Measurements from ENCODE around the gene NDUFS7. TPM values are rescaled to one million over a fixed set of nuclear protein-coding genes. Genes with fewer than 3 reads are reported as not detected.

Gene NDUFS7
- total and polyA plus RNA-seq, 10 of the 15 experiments (the other 5 are each of a cell fraction or from before 2014, with no cell fraction given), result 5.1 to 282 (median 92.9) TPM

- Histone ChIP-seq H3K36me3 (ENCODE audit: control insufficient read depth in 2 of 2, insufficient read depth in 2 of 2, low read length in 1 of 2) (peaks cover 0 to 4% of the 10 kb centered on the region in 2 experiments; a peak in 2 of 4 replicates), H3K9me3 (replicated peaks; ENCODE audit: control insufficient read depth, insufficient read depth, low read length) (no peaks in the 10 kb centered on the region), H3K9ac (ENCODE audit: control insufficient read depth, insufficient read depth, low read length) (no peak overlapping the region), H3K79me2 (ENCODE audit: control insufficient read depth, insufficient read depth, low read length) (no peaks in the 10 kb centered on the region), H2AFZ (ENCODE audit: control insufficient read depth, low read depth, low read length) (no peak overlapping the region), H3K4me3 (no peak overlapping the region), H3K4me1 (ENCODE audit: control insufficient read depth, insufficient read depth, low read length) (no peaks in the 10 kb centered on the region), H3K27me3 (replicated peaks in 1 of 2; ENCODE audit: control insufficient read depth in 2 of 2, insufficient read depth in 2 of 2, low read length in 1 of 2) (no peaks in the 10 kb centered on the region), H3K4me2 (ENCODE audit: control insufficient read depth, insufficient read depth) (no peak overlapping the region), H4K20me1 (ENCODE audit: control insufficient read depth, insufficient read depth) (no peaks in the 10 kb centered on the region), H3K27ac (ENCODE audit: control insufficient read depth, insufficient read depth) (no peak overlapping the region)
- WGBS (ENCODE audit: insufficient coverage, insufficient replicate concordance, low lambda C conversion rate, missing lambda C conversion rate), result 96% methylated on average over 42 of the region's 43 CpGs
- RAD21 ChIA-PET (ENCODE audit: unreplicated experiment), result no interaction called here
- SMC1A ChIA-PET (ENCODE audit: uncharacterized antibody, unreplicated experiment), result no interaction called here
- no peak for DNase-seq (ENCODE audit: low read depth, low spot score)
- POLR2A ChIA-PET, result no interaction called here
- intact Hi-C loops (cut with micrococcal nuclease; ENCODE audit: unreplicated experiment), result no loop called here
- no peak for ATAC-seq
- in situ Hi-C loops (cut with MboI), result no loop called here
- CTCF ChIA-PET, result no interaction called here
- BruUV-seq (replicated peaks), result no TSS peak
- no peak for FAIRE-seq
- TF ChIP-seq ATF2 (IDR thresholded peaks at IDR 0.05; ENCODE audit: low read length) (no peak), HDAC2 (IDR thresholded peaks at IDR 0.05) (no peak), CEBPZ (IDR thresholded peaks at IDR 0.05; ENCODE audit: low read depth, low read length) (no peak), MYC (IDR thresholded peaks at IDR 0.05; ENCODE audit: insufficient read depth, insufficient read length, insufficient replicate concordance, low read length, severe bottlenecking) (no peak), RCOR1 (conservative IDR thresholded peaks at IDR 0.05; ENCODE audit: low read depth, low read length) (no peak), LARP7 (IDR thresholded peaks at IDR 0.05) (no peak), POLR2AphosphoS2 (IDR thresholded peaks at IDR 0.05; ENCODE audit: low read depth, low read length) (no peak), TAF1 (IDR thresholded peaks at IDR 0.05; ENCODE audit: borderline replicate concordance, low read depth, low read length) (no peak), ATF3 (IDR thresholded peaks at IDR 0.05; ENCODE audit: borderline replicate concordance, extremely low read depth, low read depth, low read length) (no peak), SMARCA5 (IDR thresholded peaks at IDR 0.05) (no peak), YBX1 (IDR thresholded peaks at IDR 0.05) (no peak), CHD1 (IDR thresholded peaks at IDR 0.05; ENCODE audit: low read depth, low read length) (no peak), RBBP5 (conservative IDR thresholded peaks at IDR 0.05) (no peak), ZBTB40 (IDR thresholded peaks at IDR 0.05; ENCODE audit: borderline replicate concordance) (no peak), ZNF384 (IDR thresholded peaks at IDR 0.05; ENCODE audit: borderline replicate concordance, low read depth, low read length) (no peak)
These were observed 6.3 kb upstream of the NDUFS7 start for GRCh38 chr19:1377176-1377964.

Data from GM12878 (cell line).